Measurements from ENCODE around the gene TIMP2.
"Not testable (repeated sequence)": the region's sequence is repeated elsewhere in the genome, so short reads cannot be mapped to it uniquely, and the experiment has no call there.

TIMP2 gene

DNA sequence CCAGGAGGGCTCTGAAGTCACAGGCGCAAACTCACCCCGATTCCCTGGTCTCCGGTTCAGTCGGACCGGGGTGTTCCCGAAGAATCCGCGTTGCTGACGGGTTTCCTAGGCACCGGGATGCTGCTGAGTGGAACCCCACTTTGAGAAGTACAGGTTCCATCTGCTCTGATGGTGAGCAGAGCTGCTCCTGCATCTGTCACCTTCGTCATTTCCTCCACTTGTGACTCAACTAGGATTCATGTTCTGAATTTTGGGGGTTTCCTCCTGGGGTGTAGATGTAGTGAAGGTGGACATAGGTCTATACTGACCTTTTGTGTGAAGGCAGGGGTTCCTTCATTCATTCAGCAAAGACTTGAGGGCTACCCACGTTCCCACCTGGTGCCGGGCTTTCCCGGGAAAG is 29.5 kb upstream of the TIMP2 start:
- no peak for DNase-seq (ENCODE audit: low read depth)

DNA sequence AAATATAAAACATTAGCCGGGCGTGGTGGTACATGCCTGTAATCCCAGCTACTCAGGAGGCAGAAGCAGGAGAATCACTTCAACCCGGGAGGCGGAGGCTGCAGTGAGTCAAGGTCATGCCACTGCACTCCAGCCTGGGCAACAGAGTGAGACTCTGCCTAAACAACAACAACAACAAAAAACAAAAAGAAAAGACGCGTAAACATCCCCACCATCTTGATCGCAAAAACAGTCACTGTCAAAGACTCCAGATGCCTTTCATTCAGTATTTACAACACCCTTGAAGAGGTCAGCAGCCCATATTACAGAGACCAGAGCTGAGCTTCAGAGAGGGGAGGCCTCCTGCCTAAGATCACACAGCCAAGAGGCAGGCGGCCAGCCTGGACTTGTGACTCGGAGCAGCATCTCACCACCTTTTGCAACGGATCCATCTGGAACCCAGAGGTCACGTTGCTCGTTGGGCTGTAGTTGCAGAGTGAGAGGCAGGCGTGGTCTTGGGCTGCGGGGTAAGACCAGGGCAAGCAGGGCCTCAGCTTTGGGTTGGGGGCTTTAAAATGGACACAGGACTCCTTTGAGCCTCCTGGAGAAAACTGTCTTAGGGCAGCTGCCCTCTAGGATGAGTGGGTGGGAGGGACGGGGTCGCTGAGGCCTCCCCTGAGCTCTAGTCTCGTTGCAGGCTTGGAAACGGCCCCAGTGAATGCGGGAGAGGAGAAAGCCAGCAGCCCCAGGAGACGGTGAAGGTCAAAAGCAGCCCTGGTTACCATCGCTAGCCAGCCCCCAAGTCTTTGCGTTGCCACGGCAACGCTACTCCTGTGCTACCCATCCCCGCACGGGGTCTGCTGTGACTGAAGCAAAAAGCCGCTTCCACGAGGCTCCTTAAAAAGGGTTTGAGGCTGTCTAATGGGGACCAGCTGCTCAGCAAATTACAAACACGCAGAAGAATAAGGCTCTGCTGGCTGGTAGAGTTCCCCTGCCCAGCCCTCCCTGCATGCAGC is 28.5 kb upstream of the TIMP2 start:
- DNase-seq (ENCODE audit: low read depth): no peak

DNA sequence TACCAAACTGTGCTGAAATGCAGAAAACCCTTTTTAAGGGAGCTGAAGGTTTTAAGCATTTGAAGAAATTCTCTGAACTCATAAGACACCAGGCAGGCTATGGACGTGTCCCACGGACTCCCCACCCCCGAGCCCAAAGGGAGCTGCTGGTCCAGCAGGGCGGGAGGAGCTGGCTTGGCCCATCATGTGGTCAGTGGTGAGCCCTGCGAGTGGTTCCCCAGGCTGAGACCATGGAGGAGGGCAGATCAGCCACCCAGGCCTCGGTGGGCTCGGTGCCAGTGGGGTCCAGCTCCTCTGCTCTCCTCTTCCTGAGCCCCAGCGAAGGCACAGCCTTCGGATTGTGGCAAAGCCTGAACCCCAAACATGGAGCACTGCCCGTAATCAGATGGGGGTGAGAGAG is 27.5 kb upstream of the TIMP2 start:
- no peak for DNase-seq (ENCODE audit: low read depth)

DNA sequence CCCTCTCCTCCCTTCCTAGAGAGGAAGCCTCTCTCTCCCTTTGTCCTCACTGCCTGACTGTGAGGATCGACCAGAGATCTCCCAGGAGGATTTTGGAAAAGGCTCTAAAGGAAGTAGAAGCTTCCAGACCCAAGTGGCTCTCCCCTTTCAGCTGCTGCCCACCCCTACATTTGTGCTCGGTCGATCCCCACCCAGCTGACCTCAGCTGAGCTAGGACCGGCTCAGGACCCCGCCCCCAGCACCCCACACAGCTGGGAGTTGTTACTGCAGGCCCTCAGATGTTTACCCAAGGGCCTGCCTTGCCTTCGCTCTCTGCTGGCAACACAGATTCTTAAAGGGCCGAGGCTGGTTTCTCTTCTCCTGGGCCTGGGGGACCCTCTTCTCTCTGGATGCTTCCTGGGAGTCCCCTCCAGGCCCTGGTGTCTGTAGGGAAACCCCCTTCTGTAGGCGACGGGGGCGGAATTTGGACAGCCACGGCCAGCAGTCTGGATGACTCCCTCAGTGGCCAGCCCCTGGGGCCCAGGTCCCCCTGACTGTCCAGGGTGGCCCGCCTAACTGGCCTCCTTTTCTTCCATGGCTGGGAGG is 26.9 kb upstream of the TIMP2 start:
- no peak for DNase-seq (ENCODE audit: low read depth)

DNA sequence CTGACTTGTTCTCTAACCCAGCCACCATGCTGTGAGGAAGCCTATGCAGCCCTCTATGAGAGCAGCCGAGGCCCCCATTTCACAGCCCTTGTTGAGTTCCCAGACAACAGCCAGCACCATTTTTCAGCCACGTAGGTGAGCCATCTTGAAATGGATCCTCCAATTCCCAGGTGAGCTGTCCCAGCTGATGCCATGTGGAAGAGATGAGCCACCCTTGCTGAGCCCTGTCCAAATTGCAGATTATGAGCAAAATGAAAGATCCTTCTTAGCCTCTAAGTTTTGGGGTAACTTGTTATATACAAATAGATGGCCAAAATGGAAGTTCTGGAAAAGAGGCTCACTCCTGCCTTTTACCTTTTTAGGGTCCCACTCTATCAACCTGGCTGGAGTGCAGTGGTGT is 25.7 kb upstream of the TIMP2 start:
- DNase-seq (ENCODE audit: low read depth): no peak

DNA sequence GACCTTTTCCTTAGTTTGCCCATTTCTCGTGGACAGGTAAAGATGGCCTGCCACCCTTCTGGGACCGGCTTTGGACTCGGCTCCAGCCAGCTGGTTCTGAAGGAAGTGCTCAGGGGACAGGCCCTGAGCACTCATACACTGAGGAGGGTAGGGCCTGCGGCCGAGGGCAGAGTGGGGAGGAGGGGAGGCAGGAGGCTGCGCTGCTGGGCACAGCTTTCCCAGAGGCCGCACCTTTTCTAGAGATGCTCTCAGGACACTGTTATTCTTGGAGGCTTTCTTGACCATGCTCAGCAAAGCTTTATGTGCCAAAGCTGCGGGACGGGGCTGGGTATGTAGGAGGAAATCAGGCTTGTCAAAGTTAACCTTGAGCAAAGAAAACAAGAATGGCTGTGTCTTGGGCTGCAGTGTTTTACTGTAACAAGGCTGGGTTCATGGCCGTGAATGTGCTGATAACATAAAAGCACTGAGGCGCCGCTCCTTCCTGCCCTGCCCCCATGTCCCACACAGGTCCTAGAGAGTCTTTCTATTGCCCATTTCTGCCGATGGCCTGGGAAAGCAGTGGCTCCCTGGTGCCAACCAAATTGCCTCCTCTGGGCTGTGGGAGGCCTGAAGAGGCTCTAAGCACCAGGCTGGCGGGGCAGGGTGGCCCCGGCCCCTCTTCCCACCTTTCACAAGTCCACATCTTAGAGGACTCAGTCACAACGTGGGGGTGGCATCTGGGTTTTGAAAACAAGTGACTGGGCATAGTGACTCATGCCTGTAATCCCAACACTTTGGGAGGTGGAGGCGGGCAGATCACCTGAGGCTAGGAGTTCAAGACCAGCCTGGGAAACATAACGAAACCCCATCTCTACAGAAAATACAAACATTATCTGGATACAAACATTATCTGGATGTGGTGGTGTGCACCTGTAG is 22.3 kb upstream of the TIMP2 start:
- no peak for DNase-seq (ENCODE audit: low read depth)

DNA sequence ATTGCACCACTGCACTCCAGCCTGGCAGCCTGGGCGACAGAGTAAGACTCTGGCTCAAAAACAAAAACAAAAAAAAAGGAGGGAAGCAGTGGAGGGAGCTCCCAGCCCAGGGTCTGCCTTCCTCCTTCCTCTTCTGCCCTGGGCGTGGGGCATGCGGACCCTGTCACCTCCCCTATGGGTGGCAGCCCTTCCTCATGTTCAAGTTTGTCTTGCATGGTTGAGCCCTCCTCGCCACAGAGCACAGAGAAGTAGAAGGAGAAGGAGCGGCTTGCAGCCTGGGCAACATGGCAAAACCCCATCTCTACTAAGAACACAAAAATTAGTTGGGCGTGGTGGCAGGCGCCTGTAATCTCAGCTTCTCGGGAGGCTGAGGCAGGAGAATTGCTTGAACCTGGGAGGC is 21.4 kb upstream of the TIMP2 start:
- DNase-seq (ENCODE audit: low read depth): no peak

DNA sequence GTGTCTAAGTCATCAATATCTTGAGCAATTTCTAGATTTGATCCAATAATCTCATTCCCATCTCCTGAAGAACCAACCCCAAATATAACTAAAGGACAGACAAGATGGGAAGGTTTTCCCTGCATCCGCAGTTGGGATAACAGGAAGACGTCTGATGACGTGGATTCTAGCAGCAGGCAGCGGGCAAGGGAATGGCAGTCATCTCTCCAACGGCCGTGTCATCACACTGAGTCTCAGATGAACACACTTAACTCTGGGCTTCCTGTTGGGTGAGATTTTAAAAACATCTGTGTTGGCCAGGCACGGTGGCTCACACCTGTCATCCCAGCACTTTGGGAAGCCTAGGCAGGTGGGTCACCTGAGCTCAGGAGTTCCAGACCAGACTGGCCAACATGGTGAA is 20.9 kb upstream of the TIMP2 start:
- no peak for DNase-seq (ENCODE audit: low read depth)

DNA sequence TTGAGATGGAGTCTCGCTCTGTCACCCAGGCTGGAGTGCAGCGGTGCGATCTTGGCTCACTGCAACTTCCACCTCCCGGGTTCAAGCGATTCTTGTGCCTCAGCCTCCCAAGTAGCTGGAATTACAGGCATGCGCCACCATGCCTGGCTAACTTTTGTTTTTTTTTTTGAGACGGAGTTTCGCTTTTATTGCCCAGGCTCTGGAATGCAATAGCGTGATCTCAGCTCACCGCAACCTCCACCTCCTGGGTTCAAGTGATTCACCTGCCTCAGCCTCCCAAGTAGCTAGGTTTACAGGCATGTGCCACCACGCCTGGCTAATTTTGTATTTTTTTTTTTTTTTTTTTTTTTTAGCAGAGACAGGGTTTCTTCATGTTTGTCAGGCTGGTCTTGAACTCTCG is 20.3 kb upstream of the TIMP2 start:
- DNase-seq (ENCODE audit: low read depth): not testable (repeated sequence)

DNA sequence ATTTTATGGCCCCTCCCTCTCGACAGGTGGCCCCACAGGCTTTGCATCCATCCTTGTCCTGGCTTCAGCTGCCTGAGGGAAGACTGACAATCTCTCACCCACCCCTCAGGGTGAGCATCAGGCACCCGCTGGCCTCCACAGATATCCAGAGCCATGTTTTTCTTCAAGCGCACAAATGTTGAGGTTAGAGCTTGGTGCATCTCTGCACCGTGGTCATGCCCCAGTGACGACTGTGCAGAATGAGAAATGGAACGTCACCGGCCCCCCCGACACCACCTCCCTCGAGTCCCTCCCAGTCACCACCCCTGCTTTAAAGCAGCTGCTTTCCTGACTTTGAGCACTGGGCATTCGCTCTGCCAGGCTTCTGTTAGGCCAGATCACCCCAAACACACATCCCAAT is 19.8 kb upstream of the TIMP2 start:
- no peak for DNase-seq (ENCODE audit: low read depth)

DNA sequence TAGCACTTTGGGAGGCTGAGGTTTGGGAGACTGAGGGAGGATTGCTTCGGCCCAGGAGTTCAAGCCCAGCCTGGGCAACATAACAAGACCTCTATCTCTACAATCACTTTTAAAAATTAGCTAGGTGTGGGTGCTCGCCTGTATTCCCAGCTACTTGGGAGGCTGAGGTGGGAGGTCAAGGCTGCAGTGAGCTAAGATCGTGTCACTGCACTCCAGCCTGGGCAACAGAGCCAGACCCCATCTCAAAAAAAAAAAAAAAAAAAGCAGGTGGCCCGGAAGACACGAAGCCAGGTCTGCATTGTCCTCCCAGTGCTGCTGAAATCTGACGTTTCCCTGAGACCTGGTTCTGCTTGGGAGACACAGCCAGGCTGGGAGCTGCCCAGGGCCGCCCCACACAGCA is 18.8 kb upstream of the TIMP2 start:
- DNase-seq (ENCODE audit: low read depth): no peak

DNA sequence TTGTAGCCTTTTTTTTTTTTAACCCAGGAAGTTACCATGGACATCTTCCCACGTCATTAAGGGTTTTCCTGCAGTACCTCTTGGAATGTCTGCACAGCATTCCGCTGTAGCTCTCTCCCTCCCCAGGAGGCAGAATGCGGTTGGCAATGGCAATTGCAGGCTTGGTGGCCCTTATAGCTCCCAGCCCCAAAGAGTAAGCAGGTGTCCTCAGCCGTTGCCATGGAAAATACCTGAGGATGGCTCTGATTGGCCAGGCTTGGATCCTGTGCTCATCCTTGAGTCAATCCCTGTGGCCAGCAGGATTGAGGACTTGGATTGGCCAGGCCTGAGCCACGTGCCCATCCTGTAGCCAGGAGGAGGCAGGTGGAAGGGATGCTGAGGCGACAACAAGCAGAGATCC is 15.5 kb upstream of the TIMP2 start:
- DNase-seq (ENCODE audit: low read depth): no peak

DNA sequence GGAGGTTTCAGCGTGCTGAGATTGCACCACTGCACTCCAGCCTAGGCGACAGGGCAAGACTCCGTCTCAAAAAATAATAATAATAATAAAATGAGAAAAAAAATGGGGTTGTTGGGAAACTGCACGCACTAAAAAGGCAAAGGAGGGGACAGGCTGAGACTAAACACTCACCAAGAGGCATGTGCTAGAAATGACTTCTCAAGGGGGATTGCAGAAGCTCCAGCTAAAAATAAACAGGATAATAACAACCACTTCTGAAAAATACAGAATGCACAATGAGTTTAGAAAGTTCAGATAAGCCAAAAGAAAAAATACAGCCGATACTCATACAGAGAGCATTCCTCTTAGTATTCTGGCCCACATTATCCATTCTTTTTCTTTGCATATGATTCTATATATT is 15.1 kb upstream of the TIMP2 start:
- no peak for DNase-seq (ENCODE audit: low read depth)

DNA sequence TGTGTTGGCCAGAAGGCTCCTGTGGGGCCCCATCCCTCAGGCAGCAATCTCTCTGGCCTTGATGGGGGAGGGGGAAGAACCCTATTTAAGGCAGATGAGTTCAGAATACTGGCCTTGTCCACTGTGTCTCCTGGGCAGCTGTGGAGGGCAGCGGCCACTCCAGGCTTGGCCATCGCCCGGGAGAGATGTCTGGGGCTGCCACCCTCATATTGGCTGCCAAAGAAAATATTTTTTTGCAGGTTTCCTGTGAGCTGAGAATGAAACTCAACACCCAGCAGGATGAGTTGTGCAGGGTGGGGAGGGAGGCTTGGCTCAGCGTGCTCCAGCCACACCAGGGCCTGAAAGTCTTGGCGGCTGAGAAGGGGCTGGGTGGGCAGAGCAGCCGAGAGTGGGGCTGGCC is 14.4 kb upstream of the TIMP2 start:
- DNase-seq (ENCODE audit: low read depth): peak; percentile 55

DNA sequence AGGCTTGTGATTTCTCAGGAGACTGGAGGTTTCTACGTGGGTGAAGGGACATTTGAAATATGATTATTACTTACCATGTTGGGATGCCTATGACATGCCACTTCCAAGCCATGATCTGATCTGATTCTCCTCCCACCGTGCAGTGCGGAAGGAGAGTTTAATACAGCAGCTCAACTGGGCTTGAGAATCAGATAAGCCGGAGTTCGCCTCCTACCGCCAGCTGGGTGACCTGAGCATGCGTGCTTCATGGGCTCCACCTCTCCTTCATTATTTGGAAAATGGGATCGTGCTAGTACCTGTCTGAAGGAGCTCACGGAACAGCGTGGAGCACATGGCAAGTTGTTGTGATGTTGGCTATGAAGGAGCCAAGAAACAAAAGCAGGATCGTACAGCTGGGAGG is 12.4 kb upstream of the TIMP2 start:
- no peak for DNase-seq (ENCODE audit: low read depth)

DNA sequence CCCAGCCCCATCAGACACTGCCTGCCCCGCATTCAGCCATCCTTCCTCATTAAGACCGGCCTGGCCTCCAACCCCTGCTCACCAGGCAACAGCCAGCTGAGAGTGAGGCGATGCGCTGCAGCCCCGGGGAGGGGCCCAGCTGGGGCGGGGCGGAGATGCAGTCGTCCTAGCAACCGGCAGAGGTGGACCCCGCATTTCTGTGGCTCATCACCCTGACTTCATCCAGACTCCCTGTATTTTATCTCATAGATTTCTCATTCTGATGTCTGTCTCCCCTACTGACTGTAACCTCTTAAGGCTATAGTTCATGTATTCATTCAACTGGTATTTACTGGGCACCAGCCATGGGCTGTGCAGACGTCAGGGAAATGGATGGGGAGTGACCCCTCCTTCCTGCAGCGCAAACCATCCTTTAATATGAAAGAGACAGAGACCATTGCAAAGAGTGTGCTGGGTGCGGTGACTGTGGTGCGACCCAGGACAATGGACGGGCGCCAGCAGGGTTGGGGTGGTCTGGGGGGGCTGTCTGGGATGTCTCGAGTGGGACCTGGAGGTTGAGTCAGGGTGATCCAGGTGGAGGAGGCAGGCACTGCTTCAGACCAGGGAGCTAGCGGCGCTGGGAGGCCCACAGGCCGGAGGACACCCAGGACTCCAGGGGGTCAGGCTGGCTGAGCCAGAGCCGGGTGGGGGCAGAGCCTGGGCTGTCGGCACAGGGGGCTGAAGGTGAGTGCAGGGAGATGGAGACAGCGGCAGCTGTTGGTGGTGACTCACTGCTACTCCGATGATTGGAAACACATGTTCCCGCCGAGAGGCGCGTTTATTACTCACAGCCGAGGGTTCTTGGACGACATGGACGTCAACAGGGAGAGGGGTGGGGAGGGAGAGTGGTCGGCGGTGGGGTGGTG is 10.5 kb upstream of the TIMP2 start:
- DNase-seq (ENCODE audit: low read depth): peak; percentile 95

DNA sequence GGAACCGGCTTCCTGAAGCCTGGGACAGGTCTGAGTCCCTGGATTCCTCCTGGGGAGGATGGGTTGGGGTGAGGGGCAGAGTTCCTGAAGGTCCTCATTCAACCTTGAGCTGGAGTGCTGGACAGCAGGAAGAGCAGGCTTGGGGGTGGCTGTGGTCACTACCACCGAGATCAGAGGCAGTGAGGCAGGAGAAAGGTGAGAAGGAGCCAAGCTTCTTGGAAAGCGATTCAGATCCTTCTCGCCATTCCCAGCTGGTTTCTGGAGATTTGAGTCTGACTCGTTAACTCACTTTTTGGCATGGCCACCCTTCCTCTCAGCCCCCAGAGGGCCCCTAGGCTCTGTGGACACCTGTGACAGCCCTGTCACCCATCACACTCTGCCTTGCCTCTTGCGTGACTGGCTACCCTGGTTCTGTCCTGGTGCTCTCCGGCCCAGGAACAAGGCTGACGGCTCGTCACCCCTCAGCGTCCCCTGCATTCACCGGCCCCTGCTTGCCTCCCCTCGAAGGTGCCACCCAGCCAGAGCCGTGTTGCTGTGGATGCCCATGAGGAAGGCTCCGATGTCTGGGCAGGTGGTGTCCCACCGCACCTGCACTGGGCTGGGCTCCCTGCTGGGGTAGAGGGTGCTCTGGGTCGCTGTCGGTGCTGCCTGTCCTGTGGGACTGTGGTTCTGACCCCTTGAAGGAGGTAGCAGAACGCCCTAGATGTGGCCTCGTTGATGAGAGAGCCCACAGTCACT is 9.7 kb upstream of the TIMP2 start:
- no peak for DNase-seq (ENCODE audit: low read depth)

DNA sequence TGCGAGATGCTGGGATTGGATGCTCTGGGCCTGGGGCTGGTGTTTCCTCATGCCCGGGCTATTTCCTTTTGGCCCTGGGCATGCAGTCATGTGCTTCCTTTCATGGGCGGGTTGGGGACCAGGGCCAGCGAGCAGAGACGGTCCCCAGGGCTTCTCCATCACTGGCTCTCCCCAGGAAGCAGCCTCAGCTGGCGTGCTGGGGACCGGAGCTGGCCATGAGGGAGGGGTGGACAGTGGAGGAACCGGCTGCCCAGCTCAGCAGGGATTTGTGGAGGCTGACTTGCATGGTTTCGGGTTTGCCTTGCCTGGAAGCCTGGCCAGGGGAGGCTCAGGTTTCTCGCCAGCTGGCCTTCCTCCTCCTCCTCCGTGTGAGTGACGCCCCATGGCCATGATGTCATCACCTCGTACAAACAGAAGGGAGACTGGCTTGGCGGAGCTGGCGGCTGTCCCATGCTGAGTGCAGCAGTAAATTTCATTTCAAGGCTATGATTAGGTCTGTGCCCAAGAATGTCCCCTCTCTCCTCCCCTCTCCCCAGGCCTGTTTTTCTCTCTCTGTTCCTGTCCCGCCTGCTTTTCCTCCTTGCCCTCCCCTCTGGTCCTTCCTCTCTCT is 8.9 kb upstream of the TIMP2 start:
- peak; percentile 100 for DNase-seq (ENCODE audit: low read depth)

DNA sequence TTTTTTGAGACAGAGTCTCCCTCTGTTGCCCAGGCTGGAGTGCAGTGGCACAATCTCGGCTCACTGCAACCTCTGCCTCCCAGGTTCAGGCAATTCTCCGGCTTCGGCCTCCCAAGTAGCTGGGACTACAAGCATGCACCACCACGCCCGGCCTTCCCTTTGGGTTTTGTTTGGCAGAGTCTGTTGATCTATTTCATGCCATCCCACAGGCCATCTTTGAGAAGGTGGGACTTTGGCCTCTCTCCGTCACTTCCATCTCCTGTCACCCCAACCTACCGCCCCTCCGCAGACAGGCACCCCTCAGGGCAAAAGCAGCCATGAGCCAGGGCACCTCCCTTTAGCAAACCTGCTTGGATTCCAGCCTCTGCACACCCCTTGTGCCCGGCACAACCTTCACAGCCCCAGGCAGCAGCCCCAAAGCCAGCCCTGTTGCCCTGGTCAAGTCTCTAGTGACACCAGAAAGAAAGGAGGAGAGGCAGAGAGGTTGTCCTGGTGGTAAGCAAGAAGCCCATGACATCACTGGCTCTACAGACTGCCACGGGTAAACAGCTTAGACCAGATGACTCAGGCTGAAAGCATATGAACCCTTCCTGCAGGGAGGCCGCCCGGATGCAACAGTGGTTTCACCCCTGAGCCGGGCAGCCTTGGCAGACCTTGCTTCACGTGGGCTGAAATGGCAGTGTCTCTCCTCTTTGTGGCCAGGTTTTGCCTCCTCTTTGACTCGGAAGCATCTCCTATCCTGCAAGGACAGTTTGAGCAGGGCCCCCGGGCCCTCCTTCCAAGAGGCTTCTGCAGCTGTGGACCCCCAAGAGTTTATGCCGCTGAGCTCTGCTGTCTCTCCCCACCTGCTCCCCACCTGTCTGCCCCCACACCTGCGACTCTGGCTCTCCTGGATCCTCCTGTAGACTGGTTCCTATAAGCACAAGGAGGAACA is 8.1 kb upstream of the TIMP2 start:
- peak; percentile 96 for DNase-seq (ENCODE audit: low read depth)

Measured in fibroblast of gingiva (primary cell).